Ishikawa (cell line): Measurements from ENCODE around the gene TRIM56.

Experiments
- CEBPB ChIP-seq: IDR thresholded peaks from 2 replicates; pipeline ENCODE4 v1.6.1; 2012
- CREB1 ChIP-seq: IDR thresholded peaks from 2 replicates; pipeline ENCODE4 v1.6.1; 2012; ENCODE audit warnings: low read depth
- EGR1 ChIP-seq: IDR thresholded peaks from 2 replicates; pipeline ENCODE4 v1.6.1; 2012
- FOXM1 ChIP-seq: IDR thresholded peaks from 2 replicates; pipeline ENCODE4 v1.6.1; 2012; ENCODE audit warnings: low read depth, borderline replicate concordance
- MAX ChIP-seq: IDR thresholded peaks from 2 replicates; pipeline ENCODE4 v1.6.1; 2012
- NFIC ChIP-seq: IDR thresholded peaks from 2 replicates; pipeline ENCODE4 v1.6.1; 2012
- REST ChIP-seq: IDR thresholded peaks from 2 replicates; pipeline ENCODE4 v1.6.1; 2012; ENCODE audit warnings: low read depth, mild to moderate bottlenecking
- TAF1 ChIP-seq: IDR thresholded peaks from 2 replicates; pipeline ENCODE4 v1.6.1; 2012; ENCODE audit warnings: low read depth, mild to moderate bottlenecking
- TCF12 ChIP-seq: IDR thresholded peaks from 2 replicates; pipeline ENCODE4 v1.6.1; 2012; ENCODE audit warnings: low read depth
- USF1 ChIP-seq: IDR thresholded peaks from 2 replicates; pipeline ENCODE4 v1.6.1; 2012
- YY1 ChIP-seq: IDR thresholded peaks from 2 replicates; pipeline ENCODE4 v1.6.1; 2012; ENCODE audit warnings: low read depth
- ZBTB7A ChIP-seq: IDR thresholded peaks from 2 replicates; pipeline ENCODE4 v1.6.1; 2012; ENCODE audit warnings: low read depth

GRCh38 chr7:101138213-101138870 lies 53.1 kb downstream of the TRIM56 start:
- no peak for TF ChIP-seq YY1
- peak; percentile 92 for TF ChIP-seq USF1
- TF ChIP-seq NFIC: 0 out of 2 replicates have a peak, but pooled peaks have one; percentile 18
- no peak for TF ChIP-seq CEBPB
- TF ChIP-seq MAX: peak; percentile 83
- peak; percentile 100 for TF ChIP-seq ZBTB7A
- no peak for TF ChIP-seq EGR1
- TF ChIP-seq REST: no peak
- TF ChIP-seq CREB1: peak; percentile 66
- TF ChIP-seq FOXM1: 0 out of 2 replicates have a peak, but pooled peaks have one; percentile 31
- TF ChIP-seq TCF12: peak; percentile 85
- no peak for TF ChIP-seq TAF1
